ENCODE results near the gene DDX54.

GRCh38 chr12:113142886-113143332 lies 42.4 kb downstream of the DDX54 start:
- TF ChIP-seq POLR2AphosphoS5 (IDR thresholded peaks at IDR 0.05; ENCODE audit: low read depth) (no peak; the same call in 1 of the 2 replicates), CTCF (IDR thresholded peaks at IDR 0.05; ENCODE audit: insufficient read depth, low read length) (no peak)

Measured in HL-60 (cell line).